Aorta (tissue), 5 donors: Measurements from ENCODE around the gene TMEM26. TPM values are rescaled to one million over a fixed set of nuclear protein-coding genes. Genes with fewer than 3 reads are reported as not detected.
A peak's percentile ranks its signal among the peaks of the same experiment; 100 is the strongest.

Source experiments
- ATAC-seq: fragments of 200-7000 bp; cut with Tn5 transposase; one replicate; pipeline ENCODE4 v1.9.1; 2022; ENCODE audit warnings: moderate library complexity; ENCODE audit not compliant: low FRiP score
- DNase-seq, 2 donors: peaks; one replicate each; pipeline ENCODE4 v3.0.0-alpha.2; 2020
- H3K27ac ChIP-seq, 2 donors: one replicate each; pipeline ENCODE4 v1.5.1; 2013; ENCODE audit warnings: low read length in 2 of 2, mild to moderate bottlenecking in 2 of 2, moderate library complexity in 2 of 2, control low read depth in 1 of 2, inconsistent platforms in 1 of 2, low read depth in 1 of 2
- H3K27me3 ChIP-seq, 2 donors: one replicate each; pipeline ENCODE4 v1.6.1; 2013; ENCODE audit warnings: control low read depth in 1 of 2, low read length in 1 of 2, mild to moderate bottlenecking in 1 of 2, moderate library complexity in 1 of 2; ENCODE audit not compliant: insufficient read depth in 2 of 2, control insufficient read depth in 1 of 2
- H3K36me3 ChIP-seq, 2 donors: one replicate each; pipeline ENCODE4 v1.6.1; 2013; ENCODE audit warnings: control low read depth in 1 of 2, low read length in 1 of 2, mild to moderate bottlenecking in 1 of 2; ENCODE audit not compliant: insufficient read depth in 2 of 2, control insufficient read depth in 1 of 2
- H3K4me1 ChIP-seq, 2 donors: one replicate each; pipeline ENCODE4 v1.6.1; 2013; ENCODE audit warnings: low read length in 2 of 2, control low read depth in 1 of 2, mild to moderate bottlenecking in 1 of 2, moderate library complexity in 1 of 2; ENCODE audit not compliant: insufficient read depth in 2 of 2, control insufficient read depth in 1 of 2
- H3K4me3 ChIP-seq, 2 donors: one replicate each; pipeline ENCODE4 v1.5.1; 2013; ENCODE audit warnings: low read length in 2 of 2, control low read depth in 1 of 2, mild to moderate bottlenecking in 1 of 2
- H3K9me3 ChIP-seq: one replicate; pipeline ENCODE4 v1.6.1; 2013; ENCODE audit warnings: mild to moderate bottlenecking, low read length; ENCODE audit not compliant: control insufficient read depth
- WGBS, 2 donors: extraction: QIAGEN DNeasy Blood & Tissue Kit; methylation state at CpG; one replicate each; pipeline ENCODE4 v1.1.7; 2013; 5-methylcytosine and 5-hydroxymethylcytosine counted together
- intact Hi-C, 2 donors: fragments of 100-400 bp; cut with DNase I; formaldehyde crosslinking; loops; one replicate each; pipeline versions ENCODE4 v1.14.2 to v1.15.0; 2022
- polyA plus RNA-seq, 2 donors: library from polyadenylated mRNA; stranded (reverse); fragments of 200-250 nt; gene quantifications; one replicate each; pipeline ENCODE4 v1.2.3, GENCODE V29; 2013
- total RNA-seq, 2 donors: library from RNA; stranded (reverse); fragmentation: NEBNext Ultra II Directional; extraction: Animal tissue kit (Norgen Biotek cat#: 25700); gene quantifications; one replicate each; pipeline ENCODE4 v1.2.1, GENCODE V29; 2021
- donor health status: healthy with polysubstance abuse.
- donor health status: Bipolar disorder and iron deficiency.
- donor health status: DM: no; HTN: no; CAD: no.
- donor health status: DM: no; HTN: no; CAD: no.
- donor health status: DM: yes; HTN: yes; CAD: no.

Gene TMEM26
- total and polyA plus RNA-seq, 4 donors = 0.25 to 1.3 (median 0.58) TPM

DNA sequence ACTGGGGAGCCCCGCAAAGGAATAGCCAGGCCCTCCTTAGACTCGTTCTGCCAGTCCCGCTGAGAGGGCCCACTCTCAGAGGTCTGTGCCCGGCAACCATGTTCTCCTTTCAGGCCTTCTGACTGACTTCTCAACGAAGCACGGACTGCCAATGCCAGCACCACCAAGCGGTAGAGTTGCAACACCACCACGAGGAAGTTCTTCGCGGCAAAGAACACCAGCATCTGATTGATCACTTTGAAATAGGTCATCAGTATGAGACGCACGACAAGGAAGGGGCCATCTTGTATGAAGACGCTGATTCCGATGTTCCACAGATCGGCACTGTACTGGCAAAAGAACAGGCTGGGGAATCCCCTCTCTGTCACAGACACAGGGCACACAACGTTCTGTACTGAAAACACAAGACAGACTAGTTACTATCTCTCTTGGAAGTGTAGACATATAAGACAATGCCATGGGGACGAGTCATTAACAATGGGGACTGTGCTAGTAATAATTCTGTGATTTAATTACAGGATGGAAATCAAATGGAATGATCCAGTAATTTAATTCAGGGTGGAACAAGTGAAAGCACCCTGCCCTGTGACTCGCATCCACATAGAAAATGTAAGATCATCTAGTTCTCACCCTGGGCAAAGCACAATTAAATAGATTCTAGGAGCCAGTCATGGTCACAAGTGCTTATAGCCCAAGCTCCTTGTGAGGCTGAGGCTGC lies 42.7 kb downstream of the TMEM26 start:
- Histone ChIP-seq H3K4me1 (no peaks in the 10 kb centered on the region), H3K4me3 (no peak overlapping the region), H3K36me3 (no peaks in the 10 kb centered on the region), H3K9me3 (no peaks in the 10 kb centered on the region), H3K27ac (no peak overlapping the region), H3K27me3 (no peaks in the 10 kb centered on the region)
- intact Hi-C loops = no loop called here
- WGBS, 2 donors = 92 to 93% methylated on average over 18 of the region's 18 CpGs
- DNase-seq = no peak
- ATAC-seq = no peak

DNA sequence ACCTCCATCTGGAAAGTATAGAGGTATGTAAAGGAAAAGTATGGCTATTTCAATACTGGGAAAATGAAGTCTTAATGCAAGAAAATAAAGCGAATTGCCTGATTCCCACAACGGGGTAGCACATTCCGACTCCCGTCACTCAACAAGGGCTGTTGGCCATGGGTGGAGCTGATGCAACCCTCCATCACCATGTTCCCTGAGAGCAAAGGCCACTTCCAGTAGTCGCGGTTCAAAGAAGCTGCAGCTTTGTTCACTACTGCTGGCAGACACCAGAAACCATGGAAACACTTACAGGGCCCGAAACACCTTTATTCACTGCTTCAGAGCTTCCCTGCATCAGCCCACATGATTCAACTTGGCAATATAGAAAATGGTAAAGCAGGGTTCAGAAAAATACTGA lies 44.0 kb downstream of the TMEM26 start:
- 77 to 88% methylated on average over 7 of the region's 7 CpGs for WGBS, 2 donors
- no peaks in the 10 kb centered on the region for H3K9me3 ChIP-seq
- intact Hi-C loops = loop anchor here in 1 of 2 donors (10.0 kb wide), 1 partner anchor 436 kb away; no protein-coding TSS in a partner anchor
- H3K27ac ChIP-seq = no peak overlapping the region
- H3K27me3 ChIP-seq = no peaks in the 10 kb centered on the region
- no peaks in the 10 kb centered on the region for H3K4me1 ChIP-seq
- DNase-seq (no peak), ATAC-seq (no peak)
- H3K36me3 ChIP-seq = no peaks in the 10 kb centered on the region
- H3K4me3 ChIP-seq = no peak overlapping the region

DNA sequence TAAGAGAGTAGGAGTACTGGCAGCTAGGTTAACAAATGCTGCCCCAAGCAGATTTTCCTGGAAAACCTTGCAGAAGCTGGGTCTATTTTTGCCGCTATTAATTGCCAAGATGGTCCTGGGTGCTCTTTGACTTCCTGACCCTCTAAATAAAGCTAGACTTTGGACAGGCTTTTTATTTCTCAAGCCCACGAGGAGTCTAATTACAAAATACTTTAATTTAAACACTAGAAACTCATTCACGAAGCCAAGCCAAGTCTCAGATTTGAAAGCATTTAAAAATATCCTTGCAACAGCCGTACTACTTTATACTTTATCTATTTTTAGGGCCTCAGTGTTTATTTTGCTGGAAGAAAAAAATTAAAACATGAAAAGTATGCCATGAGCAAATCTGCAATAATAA lies 45.1 kb downstream of the TMEM26 start:
- ATAC-seq (peak; percentile 38), DNase-seq (no peak)
- no peaks in the 10 kb centered on the region for H3K27me3 ChIP-seq
- H3K4me3 ChIP-seq = no peak overlapping the region
- intact Hi-C loops = loop anchor here in 1 of 2 donors (10.0 kb wide), 1 partner anchor 437 kb away; no protein-coding TSS in a partner anchor
- 2 to 6% methylated on average over 4 of the region's 4 CpGs for WGBS, 2 donors
- H3K9me3 ChIP-seq = no peaks in the 10 kb centered on the region
- no peaks in the 10 kb centered on the region for H3K36me3 ChIP-seq
- no peak overlapping the region for H3K27ac ChIP-seq
- no peaks in the 10 kb centered on the region for H3K4me1 ChIP-seq

DNA sequence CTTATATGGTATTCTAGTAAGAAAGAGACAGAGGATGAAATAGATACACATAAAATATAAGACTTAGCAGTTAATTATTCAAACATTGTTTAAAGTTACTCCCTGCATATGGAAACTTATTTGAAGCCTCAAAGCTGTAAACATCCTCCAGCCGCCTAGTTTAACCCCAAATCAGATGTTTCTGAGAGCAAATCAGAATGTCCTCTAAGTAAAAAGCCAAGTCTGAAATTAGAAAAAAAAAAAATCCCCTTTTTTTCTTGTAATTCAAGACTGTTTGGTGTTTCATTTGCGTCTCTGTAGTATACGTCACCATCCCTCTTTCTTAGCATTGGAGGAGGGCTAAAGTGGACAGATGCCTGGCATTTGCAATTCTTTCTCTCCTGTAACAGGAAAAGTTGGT lies 46.4 kb downstream of the TMEM26 start:
- Histone ChIP-seq H3K36me3 (no peaks in the 10 kb centered on the region), H3K27me3 (no peaks in the 10 kb centered on the region), H3K27ac (no peak overlapping the region), H3K4me3 (no peak overlapping the region), H3K9me3 (no peaks in the 10 kb centered on the region), H3K4me1 (no peaks in the 10 kb centered on the region)
- ATAC-seq = no peak
- DNase-seq = no peak
- intact Hi-C loops = loop anchor here in 1 of 2 donors (10.0 kb wide), 1 partner anchor 438 kb away; no protein-coding TSS in a partner anchor
- 61 to 78% methylated on average over 3 of the region's 3 CpGs for WGBS, 2 donors

DNA sequence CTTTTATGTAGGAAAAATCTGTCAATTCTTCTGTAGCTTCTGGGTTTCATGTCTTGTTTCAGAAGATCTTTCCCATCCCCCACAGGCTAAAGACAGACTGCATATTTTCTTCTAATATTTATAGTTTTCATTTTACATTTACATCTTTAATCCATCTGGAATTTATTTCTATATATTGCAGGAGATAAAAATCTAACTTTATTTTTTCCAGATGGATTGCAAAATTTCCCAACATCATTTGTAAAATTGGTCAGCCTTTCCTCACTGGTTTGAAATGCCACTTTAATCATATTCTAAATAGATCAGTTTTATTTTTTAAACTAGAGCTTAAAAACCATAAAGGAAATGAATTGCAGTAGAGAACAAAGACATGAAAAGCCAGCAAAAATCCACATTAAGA lies 46.9 kb downstream of the TMEM26 start:
- no peak for DNase-seq
- no peaks in the 10 kb centered on the region for H3K27me3 ChIP-seq
- no peaks in the 10 kb centered on the region for H3K4me1 ChIP-seq
- no peaks in the 10 kb centered on the region for H3K36me3 ChIP-seq
- H3K9me3 ChIP-seq = no peaks in the 10 kb centered on the region
- no peak overlapping the region for H3K4me3 ChIP-seq
- no peak for ATAC-seq
- no peak overlapping the region for H3K27ac ChIP-seq
- intact Hi-C loops = loop anchor here in 1 of 2 donors (10.0 kb wide), 1 partner anchor 439 kb away; no protein-coding TSS in a partner anchor

DNA sequence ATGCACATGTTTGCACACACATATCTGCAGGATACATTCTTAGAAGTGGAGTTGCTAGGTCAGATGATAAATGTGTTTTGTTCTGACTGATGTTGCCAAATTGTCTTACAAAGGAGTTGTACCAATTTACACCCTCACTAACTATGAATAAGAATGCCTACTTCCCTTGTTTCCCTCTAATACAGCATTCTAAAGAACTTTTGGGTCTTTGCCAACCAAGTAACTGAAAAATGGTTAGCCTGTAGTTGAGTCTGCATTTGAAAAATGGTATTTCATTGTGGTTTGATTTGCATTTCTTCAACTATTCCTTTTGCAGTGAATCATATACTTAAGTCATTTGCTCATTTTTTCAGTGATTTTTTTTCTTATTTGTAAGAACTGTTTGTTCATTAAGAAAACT lies 48.4 kb downstream of the TMEM26 start:
- no peak for DNase-seq
- H3K27ac ChIP-seq = no peak overlapping the region
- no peaks in the 10 kb centered on the region for H3K36me3 ChIP-seq
- no peaks in the 10 kb centered on the region for H3K27me3 ChIP-seq
- no peaks in the 10 kb centered on the region for H3K9me3 ChIP-seq
- intact Hi-C loops = loop anchor here in 1 of 2 donors (10.0 kb wide), 1 partner anchor 440 kb away; no protein-coding TSS in a partner anchor
- no peak overlapping the region for H3K4me3 ChIP-seq
- H3K4me1 ChIP-seq = peaks cover 0 to 2% of the 10 kb centered on the region in 2 donors
- no peak for ATAC-seq

DNA sequence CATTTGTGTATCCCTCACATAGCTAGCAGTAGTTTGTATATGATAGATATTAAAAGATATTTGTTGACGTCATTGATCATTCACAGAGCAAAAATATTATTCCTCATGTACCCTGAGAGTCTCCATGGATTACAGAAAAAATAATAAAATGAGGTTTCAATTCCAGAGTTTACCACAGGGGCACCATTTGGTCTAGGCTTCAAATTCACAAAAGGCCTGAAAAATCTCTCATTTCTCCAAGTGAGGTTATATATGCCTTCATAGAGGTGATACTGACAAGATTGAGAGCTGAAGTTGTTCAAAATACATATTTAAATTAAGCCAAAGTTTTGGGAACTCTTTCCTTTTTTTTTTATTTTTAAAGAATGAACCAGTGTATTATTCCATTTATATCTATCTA lies 52.7 kb downstream of the TMEM26 start:
- Histone ChIP-seq H3K4me1 (peaks cover 2 to 9% of the 10 kb centered on the region in 2 donors), H3K9me3 (no peaks in the 10 kb centered on the region), H3K36me3 (no peaks in the 10 kb centered on the region), H3K27ac (no peak overlapping the region), H3K27me3 (no peaks in the 10 kb centered on the region), H3K4me3 (no peak overlapping the region)
- ATAC-seq (no peak), DNase-seq (no peak)
- intact Hi-C loops = loop anchor here in 1 of 2 donors (10.0 kb wide), 1 partner anchor 444 kb away; no protein-coding TSS in a partner anchor
- WGBS, 2 donors = 89 to 100% methylated on average over 1 of the region's 1 CpG

DNA sequence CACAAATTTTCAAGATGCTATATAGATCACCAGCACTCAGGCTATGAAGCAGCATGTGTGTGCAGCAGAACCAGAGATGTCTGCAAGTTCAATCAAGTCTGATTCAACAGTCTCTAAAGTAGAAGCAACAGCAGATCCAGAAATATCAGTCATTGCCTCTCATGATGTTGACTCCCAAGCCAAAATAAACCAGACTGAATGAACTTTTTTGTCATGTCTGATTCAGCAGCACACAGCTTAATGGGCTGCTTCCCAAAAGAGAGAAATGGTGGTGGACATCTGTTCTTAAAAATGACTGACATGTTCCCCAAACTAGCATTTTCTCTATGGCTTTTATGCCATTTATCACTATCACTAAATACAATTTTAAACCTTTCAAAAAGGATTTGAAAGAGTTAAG lies 53.8 kb downstream of the TMEM26 start:
- H3K36me3 ChIP-seq = no peaks in the 10 kb centered on the region
- H3K4me1 ChIP-seq = peaks cover 2 to 9% of the 10 kb centered on the region in 2 donors
- no peak overlapping the region for H3K4me3 ChIP-seq
- no peak overlapping the region for H3K27ac ChIP-seq
- H3K27me3 ChIP-seq = no peaks in the 10 kb centered on the region
- no peaks in the 10 kb centered on the region for H3K9me3 ChIP-seq
- no peak for DNase-seq
- no peak for ATAC-seq
- intact Hi-C loops = no loop called here
